Ectodermal cell (in vitro differentiated cells): ENCODE data around the gene ALPK3.
"Not testable (repeated sequence)": the region's sequence is repeated elsewhere in the genome, so short reads cannot be mapped to it uniquely, and the experiment has no call there.

Source experiments
- H3K27ac ChIP-seq: 2 replicates; pipeline ENCODE4 v1.7.0; 2013; ENCODE audit warnings: mild to moderate bottlenecking, low read depth, low read length; ENCODE audit not compliant: insufficient read depth, poor library complexity, severe bottlenecking
- H3K27me3 ChIP-seq: 2 replicates; pipeline ENCODE4 v1.7.0; 2013; ENCODE audit warnings: mild to moderate bottlenecking, low read length; ENCODE audit not compliant: insufficient read depth, control insufficient read depth, poor library complexity, severe bottlenecking
- H3K36me3 ChIP-seq: one replicate; pipeline ENCODE4 v1.7.0; 2013; ENCODE audit warnings: low read length; ENCODE audit not compliant: control insufficient read depth, insufficient read depth
- H3K4me1 ChIP-seq: one replicate; pipeline ENCODE4 v1.7.0; 2013; ENCODE audit warnings: low read length; ENCODE audit not compliant: control insufficient read depth, insufficient read depth
- H3K4me3 ChIP-seq: 2 replicates; pipeline ENCODE4 v1.7.0; 2013; ENCODE audit warnings: low read depth, low read length, control low read depth; ENCODE audit not compliant: insufficient read depth
- H3K9me3 ChIP-seq: 2 replicates; pipeline ENCODE4 v1.7.0; 2013; ENCODE audit warnings: mild to moderate bottlenecking, low read length, moderate library complexity; ENCODE audit not compliant: control insufficient read depth
- WGBS, 2 experiments: methylation state at CpG; one replicate each; pipeline ENCODE4 v1.1.7; 2013; ENCODE audit warnings: missing lambda C conversion rate in 2 of 2; 5-methylcytosine and 5-hydroxymethylcytosine counted together

Gene ALPK3

GRCh38 chr15:84842781-84843180 is 25.6 kb downstream of the ALPK3 start:
- Histone ChIP-seq H3K4me1 (no peaks in the 10 kb centered on the region), H3K27me3 (no peaks in the 10 kb centered on the region), H3K9me3 (no peaks in the 10 kb centered on the region), H3K36me3 (no peaks in the 10 kb centered on the region), H3K4me3 (no peak overlapping the region), H3K27ac (no peak overlapping the region)
- WGBS, 2 experiments = 93 to 94% methylated on average over 1 of the region's 1 CpG

- H3K27me3 ChIP-seq = no peaks in the 10 kb centered on the region
- no peak overlapping the region for H3K27ac ChIP-seq
- no peak overlapping the region for H3K4me3 ChIP-seq
- H3K4me1 ChIP-seq = no peaks in the 10 kb centered on the region
- WGBS, 2 experiments = 93 to 98% methylated on average over 2 of the region's 2 CpGs
- no peaks in the 10 kb centered on the region for H3K9me3 ChIP-seq
- H3K36me3 ChIP-seq = no peaks in the 10 kb centered on the region
Observed at GRCh38 chr15:84844964-84845363, 27.8 kb downstream of the ALPK3 start.

GRCh38 chr15:84845631-84846030 is 28.5 kb downstream of the ALPK3 start:
- H3K27me3 ChIP-seq, H3K27ac ChIP-seq: not testable (repeated sequence)
- WGBS, 2 experiments = 83 to 85% methylated on average over 7 of the region's 7 CpGs

GRCh38 chr15:84846269-84846668 is 29.1 kb downstream of the ALPK3 start:
- Histone ChIP-seq H3K36me3 (no peaks in the 10 kb centered on the region), H3K9me3 (no peaks in the 10 kb centered on the region)
- 82% methylated on average over 1 of the region's 1 CpG; no CpG with 5 or more reads in 1 of the 2 experiments for WGBS, 2 experiments

More at GRCh38 chr15:84845631-84846030, 28.5 kb downstream of the ALPK3 start:
- H3K4me1 ChIP-seq, H3K36me3 ChIP-seq, H3K4me3 ChIP-seq, H3K9me3 ChIP-seq: not testable (repeated sequence)

GRCh38 chr15:84847382-84847781 is 30.2 kb downstream of the ALPK3 start:
- Histone ChIP-seq H3K4me1 (no peaks in the 10 kb centered on the region), H3K9me3 (no peaks in the 10 kb centered on the region), H3K36me3 (no peaks in the 10 kb centered on the region), H3K27ac (no peak overlapping the region), H3K27me3 (no peaks in the 10 kb centered on the region), H3K4me3 (no peak overlapping the region)

More at GRCh38 chr15:84846269-84846668, 29.1 kb downstream of the ALPK3 start:
- no peak overlapping the region for H3K27ac ChIP-seq
- H3K4me1 ChIP-seq = no peaks in the 10 kb centered on the region
- H3K27me3 ChIP-seq = no peaks in the 10 kb centered on the region
- no peak overlapping the region for H3K4me3 ChIP-seq

- no peaks in the 10 kb centered on the region for H3K9me3 ChIP-seq
- no peaks in the 10 kb centered on the region for H3K36me3 ChIP-seq
- H3K4me1 ChIP-seq = no peaks in the 10 kb centered on the region
- no peak overlapping the region for H3K4me3 ChIP-seq
- WGBS, 2 experiments = 94 to 97% methylated on average over 5 of the region's 5 CpGs
- no peaks in the 10 kb centered on the region for H3K27me3 ChIP-seq
- no peak overlapping the region for H3K27ac ChIP-seq
Observed at GRCh38 chr15:84852212-84852611, 35.1 kb downstream of the ALPK3 start.

GRCh38 chr15:84855136-84855535 is 38.0 kb downstream of the ALPK3 start:
- Histone ChIP-seq H3K27ac (no peak overlapping the region), H3K36me3 (no peaks in the 10 kb centered on the region), H3K9me3 (no peaks in the 10 kb centered on the region), H3K27me3 (no peaks in the 10 kb centered on the region), H3K4me3 (no peak overlapping the region), H3K4me1 (no peaks in the 10 kb centered on the region)
- WGBS, 2 experiments = 92 to 94% methylated on average over 9 of the region's 9 CpGs

GRCh38 chr15:84855765-84856164 is 38.6 kb downstream of the ALPK3 start:
- Histone ChIP-seq H3K9me3 (no peaks in the 10 kb centered on the region), H3K36me3 (no peaks in the 10 kb centered on the region), H3K27me3 (no peaks in the 10 kb centered on the region), H3K4me1 (no peaks in the 10 kb centered on the region), H3K4me3 (no peak overlapping the region), H3K27ac (no peak overlapping the region)

DNA sequence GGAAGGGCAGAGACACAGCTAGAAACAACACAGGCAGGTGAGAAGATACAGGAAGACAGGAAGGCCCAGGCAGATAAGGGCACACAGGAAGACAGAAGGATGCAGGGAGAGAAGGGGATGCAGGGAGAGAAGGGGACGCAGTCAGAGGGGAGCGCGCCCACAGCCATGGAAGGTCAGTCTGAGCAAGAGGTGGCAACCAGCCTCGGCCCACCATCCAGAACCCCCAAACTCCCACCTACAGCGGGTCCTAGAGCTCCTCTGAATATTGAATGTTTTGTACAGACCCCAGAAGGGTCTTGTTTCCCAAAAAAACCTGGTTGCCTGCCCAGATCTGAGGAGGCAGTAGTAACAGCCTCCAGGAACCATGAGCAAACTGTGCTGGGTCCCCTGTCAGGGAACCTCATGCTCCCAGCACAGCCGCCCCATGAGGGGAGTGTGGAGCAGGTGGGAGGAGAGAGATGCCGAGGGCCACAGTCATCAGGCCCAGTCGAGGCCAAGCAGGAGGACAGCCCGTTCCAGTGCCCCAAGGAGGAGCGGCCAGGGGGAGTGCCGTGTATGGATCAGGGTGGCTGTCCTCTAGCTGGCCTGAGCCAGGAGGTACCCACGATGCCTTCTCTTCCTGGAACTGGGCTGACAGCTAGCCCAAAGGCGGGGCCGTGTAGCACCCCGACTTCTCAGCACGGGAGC is 39.7 kb downstream of the ALPK3 start:
- Histone ChIP-seq H3K27me3 (no peaks in the 10 kb centered on the region), H3K9me3 (no peaks in the 10 kb centered on the region), H3K4me1 (no peaks in the 10 kb centered on the region), H3K4me3 (no peak overlapping the region), H3K36me3 (no peaks in the 10 kb centered on the region), H3K27ac (no peak overlapping the region)
- 93 to 94% methylated on average over 16 of the region's 16 CpGs for WGBS, 2 experiments

DNA sequence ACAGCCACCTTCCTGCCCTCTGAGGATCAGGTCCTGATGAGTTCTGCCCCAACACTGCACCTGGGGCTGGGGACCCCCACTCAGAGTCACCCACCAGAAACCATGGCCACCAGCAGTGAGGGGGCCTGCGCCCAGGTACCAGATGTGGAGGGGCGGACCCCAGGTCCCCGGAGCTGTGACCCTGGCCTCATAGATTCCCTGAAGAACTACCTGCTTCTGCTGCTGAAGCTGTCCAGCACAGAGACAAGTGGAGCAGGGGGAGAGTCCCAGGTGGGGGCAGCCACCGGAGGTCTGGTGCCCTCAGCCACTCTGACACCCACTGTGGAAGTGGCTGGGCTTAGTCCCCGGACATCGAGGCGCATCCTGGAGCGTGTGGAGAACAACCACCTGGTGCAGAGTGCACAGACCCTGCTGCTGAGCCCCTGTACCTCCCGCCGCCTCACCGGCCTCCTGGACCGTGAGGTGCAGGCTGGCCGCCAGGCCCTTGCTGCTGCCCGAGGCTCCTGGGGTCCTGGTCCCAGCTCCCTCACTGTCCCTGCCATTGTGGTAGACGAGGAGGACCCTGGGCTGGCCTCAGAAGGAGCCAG is 40.4 kb downstream of the ALPK3 start:
- H3K27me3 ChIP-seq = no peaks in the 10 kb centered on the region
- H3K27ac ChIP-seq = no peak overlapping the region
- H3K9me3 ChIP-seq = no peaks in the 10 kb centered on the region
- H3K36me3 ChIP-seq = no peaks in the 10 kb centered on the region
- no peaks in the 10 kb centered on the region for H3K4me1 ChIP-seq
- H3K4me3 ChIP-seq = no peak overlapping the region
- WGBS, 2 experiments = 96% methylated on average over 15 of the region's 15 CpGs
